HG02588 (cell line): ENCODE data around the gene CARNS1.

Experiments
- ATAC-seq: cut with Tn5 transposase; IDR thresholded peaks from one replicate; pipeline ENCODE4 v1.9.1; 2021; ENCODE audit warnings: mild to moderate bottlenecking, moderate library complexity; ENCODE audit not compliant: unreplicated experiment

CARNS1 gene

GRCh38 chr11:67415501-67416304, at the start of gene CARNS1:
Gene CARNS1, plus strand, starts transcription at chr11:67415678. Its CDS starts 522 bp downstream, at chr11:67416200.
- ATAC-seq = no peak

GRCh38 chr11:67365736-67366444, 49.6 kb upstream of the CARNS1 start:
- no peak for ATAC-seq

GRCh38 chr11:67366546-67366945, 48.9 kb upstream of the CARNS1 start:
- no peak for ATAC-seq

GRCh38 chr11:67366961-67367760, 48.3 kb upstream of the CARNS1 start:
- no peak for ATAC-seq

- ATAC-seq = no peak
These were observed 47.7 kb upstream of the CARNS1 start for GRCh38 chr11:67367761-67368227.

- no peak for ATAC-seq
These were observed 46.9 kb upstream of the CARNS1 start for GRCh38 chr11:67368621-67369020.

GRCh38 chr11:67369275-67369674, 46.2 kb upstream of the CARNS1 start:
- no peak for ATAC-seq

- ATAC-seq = no peak
These were observed 45.6 kb upstream of the CARNS1 start for GRCh38 chr11:67369801-67370284.

- no peak for ATAC-seq
These were observed 45.0 kb upstream of the CARNS1 start for GRCh38 chr11:67370351-67371076.

GRCh38 chr11:67371189-67371910, 44.1 kb upstream of the CARNS1 start:
- ATAC-seq = no peak

- ATAC-seq = no peak
These were observed 43.6 kb upstream of the CARNS1 start for GRCh38 chr11:67371911-67372320.

GRCh38 chr11:67372321-67372992, 43.0 kb upstream of the CARNS1 start:
- ATAC-seq = no peak

GRCh38 chr11:67372993-67373647, 42.4 kb upstream of the CARNS1 start, which contains the start of gene CLCF1:
Gene CLCF1, minus strand, starts transcription at chr11:67373598. Its CDS starts 59 bp downstream, at chr11:67373539.
- ATAC-seq = no peak

- ATAC-seq = no peak
These were observed 41.6 kb upstream of the CARNS1 start for GRCh38 chr11:67373648-67374570.

- ATAC-seq = no peak
These were observed 40.8 kb upstream of the CARNS1 start for GRCh38 chr11:67374571-67375281.

GRCh38 chr11:67375320-67376055, 40.0 kb upstream of the CARNS1 start:
- no peak for ATAC-seq
